HG03159 (cell line): Measurements from ENCODE around the gene COL4A3.
A peak's percentile ranks its signal among the peaks of the same experiment; 100 is the strongest.
"Not testable (repeated sequence)": the region's sequence is repeated elsewhere in the genome, so short reads cannot be mapped to it uniquely, and the experiment has no call there.

Source experiments
- ATAC-seq: cut with Tn5 transposase; IDR thresholded peaks from one replicate; pipeline ENCODE4 v1.9.1; 2021; ENCODE audit warnings: mild to moderate bottlenecking, moderate library complexity; ENCODE audit not compliant: unreplicated experiment

Gene COL4A3

DNA sequence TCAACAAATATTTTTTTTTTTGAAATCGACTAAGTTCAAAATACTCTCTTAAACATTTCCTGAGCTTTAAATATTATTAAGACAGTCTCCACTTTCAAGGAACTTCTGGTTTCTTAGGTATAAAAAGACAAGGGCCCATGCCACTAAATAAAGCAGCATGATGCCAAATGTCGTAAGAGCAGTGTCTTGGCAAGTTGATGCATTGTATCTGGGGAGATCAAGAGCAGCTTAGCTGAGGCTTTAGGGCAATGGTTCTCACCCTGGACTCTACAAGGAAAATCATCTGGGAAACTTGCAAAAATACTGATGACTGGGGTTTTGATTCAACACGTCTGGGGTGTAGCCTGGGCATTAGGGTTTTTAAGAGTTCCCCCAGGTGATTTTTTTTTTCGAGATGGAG is 41.3 kb downstream of the COL4A3 start:
- no peak for ATAC-seq

DNA sequence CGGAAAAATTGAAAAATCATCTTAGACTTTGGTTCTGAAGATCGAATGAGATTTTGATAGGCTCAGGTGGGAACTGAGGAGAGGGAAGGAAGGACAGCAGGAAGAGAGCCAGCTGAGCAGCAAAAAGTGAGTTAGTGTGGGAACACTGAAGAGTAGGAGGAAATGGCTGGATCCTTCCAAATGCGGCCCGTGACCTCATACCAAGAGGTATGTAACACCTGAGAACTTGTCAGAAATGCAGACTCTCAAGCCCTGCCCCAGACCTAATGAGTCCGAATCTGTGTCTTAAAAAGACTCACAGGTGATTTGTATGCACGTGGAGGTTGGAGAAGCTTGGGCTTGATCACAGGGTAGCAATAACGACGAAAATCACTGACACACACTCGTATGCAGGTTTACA is 42.0 kb downstream of the COL4A3 start:
- no peak for ATAC-seq

DNA sequence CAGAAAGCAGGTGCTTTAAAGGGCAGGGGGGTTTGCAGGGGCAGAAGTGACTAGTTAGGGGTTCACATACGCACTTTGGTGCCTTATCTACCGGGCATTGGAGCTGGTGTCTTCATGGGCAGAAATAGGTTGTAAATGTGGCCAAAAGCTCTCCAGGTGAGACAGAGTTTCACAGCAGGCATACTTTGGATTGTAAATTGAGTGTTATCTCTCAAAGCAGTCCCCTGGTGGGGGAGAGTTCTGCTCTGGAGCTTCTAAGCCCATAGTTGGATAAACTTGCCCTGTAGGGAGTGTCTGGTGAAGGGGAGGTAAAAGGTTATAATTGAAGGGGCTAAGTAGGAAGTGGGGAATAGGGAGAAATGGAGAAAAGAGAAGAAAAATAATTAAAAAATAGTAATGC is 43.1 kb downstream of the COL4A3 start:
- ATAC-seq, result no peak

DNA sequence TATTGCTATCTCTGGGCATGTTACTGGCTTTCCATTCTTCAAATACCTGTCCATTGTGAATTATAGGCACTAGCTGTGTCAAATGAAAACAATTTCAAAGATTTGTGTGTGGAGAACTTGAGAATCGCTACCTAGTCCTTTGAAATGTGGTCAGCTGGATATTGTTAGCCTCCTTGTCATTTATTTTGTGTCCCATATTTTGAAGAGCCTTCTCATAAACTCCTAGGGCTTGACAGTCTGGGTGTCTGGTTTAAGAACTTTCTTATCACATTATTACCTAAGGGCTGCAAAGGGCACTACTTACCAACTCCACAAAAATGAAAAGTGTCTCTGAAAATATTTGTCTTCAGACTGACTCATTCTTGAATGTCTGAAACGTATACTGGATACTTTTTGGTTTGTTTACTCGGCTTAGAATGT is 50.2 kb downstream of the COL4A3 start:
- no peak for ATAC-seq

DNA sequence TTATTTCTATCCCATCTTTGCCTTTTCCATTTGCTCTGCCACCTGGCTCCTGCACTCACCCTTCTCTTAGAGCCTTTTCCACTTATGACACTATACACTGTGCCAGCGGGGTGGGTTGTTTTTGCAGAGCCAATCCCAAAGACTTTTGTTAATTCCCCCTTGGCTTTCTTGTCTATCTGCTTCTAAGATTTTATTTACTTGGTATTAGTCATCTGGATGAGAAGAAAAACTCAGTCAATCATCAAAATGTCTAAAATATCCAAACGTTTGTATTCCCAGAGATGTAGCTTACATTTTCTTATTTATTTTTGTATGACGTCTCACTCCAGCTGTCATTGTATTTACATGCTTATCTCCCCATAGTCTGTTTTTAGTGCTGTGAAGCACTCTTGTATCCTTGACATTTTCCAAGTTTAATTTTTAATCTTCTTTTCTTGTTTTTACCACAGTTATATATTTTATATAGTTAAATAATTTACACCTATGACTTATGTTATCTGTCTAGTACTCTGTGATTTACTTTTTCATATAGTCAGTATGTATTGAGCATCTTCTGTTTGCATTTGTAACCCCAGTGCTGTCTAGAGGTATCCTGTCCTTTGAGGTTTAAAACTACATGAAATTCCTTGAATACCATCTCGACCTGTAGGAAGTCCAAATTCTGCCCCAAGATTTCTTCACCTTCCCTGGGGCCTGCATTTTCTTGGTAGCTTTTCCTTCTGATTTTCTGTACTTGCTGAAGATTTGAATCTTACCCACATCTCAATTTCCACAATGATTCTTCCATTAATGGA is 55.1 kb downstream of the COL4A3 start:
- no peak for ATAC-seq

DNA sequence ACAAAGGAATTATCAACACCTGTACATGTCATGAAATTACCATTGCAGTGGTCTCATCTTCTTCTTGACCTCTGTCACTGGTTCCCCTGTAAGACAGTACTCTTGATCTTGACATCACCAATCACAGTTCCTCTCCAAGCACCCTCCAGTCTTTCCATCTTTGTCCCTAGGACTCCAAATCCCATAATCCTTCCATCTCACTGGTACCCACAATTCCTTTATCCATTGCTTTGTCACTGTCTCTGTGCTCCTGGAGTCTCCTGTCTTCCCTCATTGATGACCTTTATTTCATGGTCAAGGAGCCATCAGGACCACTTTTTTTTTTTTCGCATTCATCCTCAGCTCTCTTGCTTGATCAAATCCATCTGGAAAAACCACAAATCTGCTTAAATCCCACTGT is 56.7 kb downstream of the COL4A3 start:
- ATAC-seq, result no peak

DNA sequence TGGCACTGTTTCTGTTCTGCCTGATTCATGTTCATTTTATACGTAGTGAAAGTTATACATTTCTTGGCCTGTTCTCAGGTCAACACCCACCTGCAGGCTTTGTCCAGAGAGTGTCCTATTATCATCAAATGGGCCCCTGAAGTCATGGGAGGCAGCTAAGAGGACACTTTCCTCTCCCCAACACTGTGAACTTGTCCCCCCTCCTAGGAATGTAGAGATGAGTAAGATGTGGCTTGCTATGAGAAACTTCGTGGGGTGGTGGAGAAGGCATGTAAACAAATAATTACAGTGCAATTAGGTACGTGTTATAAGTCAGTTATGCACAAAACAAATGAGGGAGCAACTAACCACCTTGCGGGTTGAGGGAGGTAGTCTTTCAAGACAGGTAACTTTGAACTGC is 57.9 kb downstream of the COL4A3 start:
- no peak for ATAC-seq

DNA sequence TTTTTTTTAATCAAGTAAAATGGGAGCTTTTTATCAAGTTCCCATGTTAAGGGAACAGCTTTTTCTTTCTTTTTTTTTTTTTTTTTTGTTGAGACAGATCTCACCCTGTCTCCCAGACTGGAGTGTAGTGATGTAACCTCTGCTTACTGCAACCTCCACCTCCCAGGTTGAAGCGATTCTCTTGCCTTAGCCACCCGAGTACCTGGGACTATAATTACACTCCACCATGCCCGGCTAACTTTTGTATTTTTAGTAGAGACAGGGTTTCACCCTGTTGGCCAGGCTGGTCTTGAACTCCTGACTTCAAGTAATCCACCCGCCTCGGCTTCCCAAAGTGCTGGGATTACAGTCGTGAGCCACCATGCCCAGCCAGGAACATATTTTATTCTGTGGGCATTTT is 61.2 kb downstream of the COL4A3 start:
- ATAC-seq, result not testable (repeated sequence)

DNA sequence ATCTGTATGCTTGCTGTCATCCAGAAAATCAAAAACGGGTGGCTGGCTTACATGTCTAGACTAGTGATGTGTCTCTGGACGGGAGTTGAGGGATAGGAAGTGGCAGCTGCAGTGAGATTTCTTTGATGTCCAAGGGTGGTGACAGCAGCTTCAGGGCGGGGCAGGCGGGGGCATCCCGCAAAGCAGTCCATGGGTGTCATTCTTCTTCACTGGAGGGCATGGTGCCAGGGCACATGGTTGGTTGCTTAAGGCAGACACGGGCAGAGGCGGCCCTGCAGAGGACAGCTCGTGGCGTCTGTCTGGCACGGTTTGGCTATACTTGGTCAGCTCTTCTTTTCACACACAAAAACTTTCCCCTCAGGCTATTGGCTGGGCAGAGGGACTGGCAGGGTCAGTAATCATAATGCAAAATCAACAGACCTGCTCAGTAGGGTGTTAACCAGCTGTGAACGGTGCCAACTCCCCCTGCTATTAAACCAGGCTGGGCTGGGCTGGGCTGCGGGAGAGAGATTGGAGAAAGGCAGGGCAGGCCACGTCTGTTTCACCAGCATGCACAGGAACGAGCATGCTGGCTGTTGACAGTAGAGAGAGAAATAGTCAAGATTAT is 63.7 kb downstream of the COL4A3 start:
- no peak for ATAC-seq

DNA sequence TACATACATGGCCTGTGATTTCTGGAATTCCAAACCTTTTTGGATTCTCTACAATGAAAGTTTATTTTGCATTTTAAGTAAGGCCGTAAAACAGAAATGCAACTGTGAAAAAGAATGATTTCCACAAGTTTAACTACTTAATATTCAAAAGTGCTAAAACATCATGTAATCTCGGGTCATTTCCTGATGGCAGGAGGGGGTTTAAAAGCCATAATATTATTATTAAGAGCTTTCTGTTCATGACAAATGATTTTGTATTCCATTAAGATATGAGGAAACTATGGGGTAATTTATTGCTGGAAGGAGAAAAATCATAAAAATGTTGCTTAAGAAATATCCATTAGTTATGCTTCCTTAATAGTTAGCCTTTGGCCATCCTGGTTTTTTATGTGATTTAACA is 65.7 kb downstream of the COL4A3 start:
- ATAC-seq, result no peak

DNA sequence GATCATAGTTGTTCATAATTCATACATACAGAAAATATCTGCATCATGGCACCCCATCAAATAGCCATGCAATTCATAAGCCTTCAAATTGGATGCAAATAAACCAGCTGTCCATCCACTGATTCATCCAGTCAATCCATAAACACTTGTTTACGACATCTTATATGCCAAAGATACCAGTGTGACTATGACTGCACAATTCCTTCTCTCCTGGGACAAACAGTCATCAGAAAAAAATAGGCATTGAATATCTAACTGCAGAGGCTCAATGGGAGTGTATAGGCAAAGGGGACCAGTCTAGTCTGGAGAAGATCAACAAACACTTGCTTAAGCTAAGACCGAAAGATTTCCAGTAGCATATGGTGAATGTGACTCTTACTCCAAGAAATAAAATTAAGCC is 70.0 kb downstream of the COL4A3 start:
- no peak for ATAC-seq

DNA sequence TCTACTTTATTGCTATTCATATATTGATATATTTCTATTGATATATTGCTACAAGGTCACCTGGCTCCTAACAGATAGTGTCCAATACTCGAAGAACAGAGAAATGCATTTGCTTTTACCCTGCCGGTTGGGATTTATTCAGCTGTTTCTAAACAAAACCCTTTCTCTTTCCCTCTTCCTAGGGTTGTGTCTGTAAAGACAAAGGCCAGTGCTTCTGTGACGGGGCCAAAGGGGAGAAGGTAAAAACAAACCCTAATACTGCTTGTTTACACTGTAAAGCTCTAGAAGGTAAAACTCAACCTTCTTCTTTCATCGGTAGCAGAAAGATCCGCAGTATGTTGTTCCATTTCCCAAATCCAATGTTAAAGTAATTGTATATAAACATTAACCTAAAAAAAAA is 73.4 kb downstream of the COL4A3 start:
- no peak for ATAC-seq

DNA sequence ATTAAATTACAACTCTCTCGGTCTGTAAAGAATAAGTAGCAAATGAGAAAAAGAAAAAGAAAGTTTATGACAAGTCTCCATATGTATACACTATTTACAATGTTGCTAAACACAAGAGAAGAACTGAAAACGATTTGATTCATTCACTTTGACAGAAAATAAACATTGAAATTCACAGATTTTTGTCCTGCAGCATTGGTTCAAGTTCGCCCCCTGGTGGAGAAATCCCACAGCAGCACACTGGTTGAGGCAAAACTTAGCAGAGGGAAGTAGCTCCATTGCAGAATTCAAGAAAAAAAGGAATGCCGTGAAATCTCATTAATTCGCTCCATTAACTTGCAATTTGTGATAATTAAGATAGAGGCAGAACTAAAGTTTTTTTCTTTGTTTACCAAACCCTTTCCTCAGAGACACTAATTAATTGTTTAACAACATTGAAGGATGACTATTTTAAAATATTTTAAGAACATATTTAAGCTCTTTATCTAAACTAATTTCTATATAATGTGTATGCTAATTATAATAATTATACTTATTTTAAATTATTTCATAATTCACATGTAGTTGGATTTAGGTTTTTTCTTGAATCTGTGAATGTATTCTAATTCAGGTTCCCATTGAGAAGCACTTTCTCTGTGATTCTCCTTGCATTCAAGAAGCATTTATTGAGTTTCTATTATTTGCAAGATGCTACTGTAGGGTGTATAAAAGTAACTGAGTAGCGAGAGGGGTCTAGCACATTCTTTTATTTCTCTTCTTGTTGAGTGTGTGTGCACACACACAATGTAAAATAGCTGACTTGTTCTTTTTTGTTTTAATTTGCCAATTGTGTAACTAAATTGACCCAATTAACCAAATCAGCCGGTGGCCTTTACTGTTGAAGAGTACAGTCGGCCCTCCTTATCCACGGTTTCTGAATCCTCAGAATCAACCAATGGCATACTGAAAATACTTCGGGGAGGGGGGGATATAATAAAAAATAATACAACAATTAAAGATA is 74.1 kb downstream of the COL4A3 start:
- ATAC-seq, result peak; percentile 65

DNA sequence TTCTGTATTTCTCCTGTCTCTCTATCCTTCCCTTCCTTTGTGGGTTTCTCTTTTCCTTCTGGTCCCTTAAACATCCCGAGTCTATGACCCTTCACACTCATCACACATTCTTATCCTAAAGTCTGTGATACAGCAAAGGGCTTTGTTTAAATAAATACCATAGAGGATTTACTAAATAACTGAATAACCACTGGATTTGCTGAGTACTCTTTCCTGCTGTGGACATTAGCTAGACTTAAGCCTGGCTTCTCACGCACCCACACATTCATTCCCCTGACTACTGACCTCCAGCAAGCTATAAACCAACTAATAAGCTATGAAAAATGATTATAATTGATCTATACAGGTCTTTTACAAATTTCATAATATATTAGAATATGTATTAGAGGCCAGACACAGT is 76.6 kb downstream of the COL4A3 start:
- no peak for ATAC-seq

DNA sequence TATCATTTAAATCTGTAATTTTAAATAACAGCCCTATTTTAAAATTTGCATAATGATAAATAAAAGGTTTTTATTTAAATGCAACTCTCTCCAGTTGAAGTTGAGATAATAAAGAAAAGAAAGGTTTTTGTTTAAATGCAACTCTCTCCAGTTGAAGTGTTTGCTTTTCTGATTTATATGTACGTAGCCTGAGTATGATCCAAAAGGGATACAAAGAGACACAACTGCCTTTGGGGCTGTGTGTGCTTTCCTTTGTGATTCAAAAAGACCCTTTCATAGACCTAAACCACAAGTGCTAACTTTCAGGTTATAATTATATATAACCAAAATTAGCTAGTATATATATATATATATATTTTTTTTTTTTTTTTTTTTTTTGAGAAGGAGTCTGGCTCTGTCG is 84.5 kb downstream of the COL4A3 start:
- no peak for ATAC-seq

DNA sequence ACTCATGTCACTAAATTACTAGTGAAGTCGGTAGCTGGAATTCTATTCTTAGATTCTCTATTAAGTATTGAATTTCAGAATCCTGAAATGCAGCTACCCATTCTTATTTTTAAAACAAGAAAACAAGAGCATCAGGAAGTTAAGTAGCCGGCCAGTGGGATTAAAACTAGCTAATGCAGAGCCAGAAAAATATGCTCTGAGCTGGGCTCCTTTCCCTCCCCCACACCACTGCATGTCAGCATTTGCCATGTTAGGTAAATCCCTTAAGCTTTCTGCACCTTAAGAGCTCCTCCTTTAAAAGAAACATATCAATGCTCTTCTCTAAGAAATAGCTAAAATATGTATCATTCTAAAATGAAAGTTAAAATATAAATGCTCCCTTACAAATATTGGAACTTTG is 88.4 kb downstream of the COL4A3 start:
- no peak for ATAC-seq

DNA sequence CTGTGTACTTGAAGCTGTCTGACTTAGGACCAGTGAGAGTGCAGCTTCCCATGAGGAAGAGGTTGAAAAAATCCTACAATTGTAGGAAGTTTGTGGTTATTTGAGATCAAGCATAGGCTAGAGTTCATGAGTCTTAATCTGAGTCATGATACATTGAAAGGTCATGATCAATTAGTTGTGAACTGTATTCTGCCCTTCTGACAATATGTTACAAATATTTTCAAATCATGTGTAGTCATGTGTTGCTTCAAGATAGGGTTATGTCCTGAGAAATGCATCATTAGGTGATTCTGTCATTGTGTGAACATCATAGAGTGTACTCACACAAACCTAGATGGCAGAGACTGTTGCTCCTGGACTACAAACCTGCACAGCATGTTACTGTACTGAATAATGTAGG is 92.2 kb downstream of the COL4A3 start:
- ATAC-seq, result no peak

DNA sequence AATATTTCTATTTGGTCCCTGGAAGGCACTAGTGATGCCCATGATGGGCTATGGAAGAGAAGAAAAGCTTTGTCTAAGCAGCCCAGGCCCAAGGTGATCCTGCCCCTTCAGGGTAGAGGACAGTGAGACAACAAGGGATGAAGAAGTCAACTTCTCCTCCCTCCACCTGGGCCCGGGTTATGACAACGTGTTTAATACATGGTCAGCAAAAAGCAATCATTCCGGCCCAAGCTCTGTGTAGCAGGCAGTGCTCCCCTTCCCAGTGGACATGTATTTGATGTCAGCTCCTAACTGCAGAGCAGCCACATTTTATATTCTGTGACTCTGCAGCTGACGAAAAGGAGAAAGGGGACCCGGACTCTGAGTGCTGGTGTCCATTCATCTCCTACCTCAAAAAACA is 93.4 kb downstream of the COL4A3 start:
- ATAC-seq, result no peak

DNA sequence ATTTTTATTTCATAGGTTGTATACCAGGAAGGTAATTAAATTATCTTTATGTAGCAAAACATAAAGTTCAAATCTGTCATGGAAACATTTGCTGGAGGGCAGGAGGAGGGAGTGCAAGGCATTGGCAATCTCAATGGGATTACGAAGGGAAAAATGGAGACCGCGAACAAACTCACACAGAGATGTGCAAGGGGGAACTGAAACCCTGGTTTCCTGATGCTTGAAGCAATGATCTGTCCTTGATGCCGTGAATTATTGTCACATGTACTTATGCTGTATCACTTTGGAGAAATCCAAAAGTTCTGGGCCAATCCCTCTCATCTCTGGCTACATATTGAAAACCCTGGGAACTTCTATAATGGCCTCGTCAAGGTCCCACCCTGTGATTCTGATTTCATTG is 95.6 kb downstream of the COL4A3 start:
- ATAC-seq, result no peak

DNA sequence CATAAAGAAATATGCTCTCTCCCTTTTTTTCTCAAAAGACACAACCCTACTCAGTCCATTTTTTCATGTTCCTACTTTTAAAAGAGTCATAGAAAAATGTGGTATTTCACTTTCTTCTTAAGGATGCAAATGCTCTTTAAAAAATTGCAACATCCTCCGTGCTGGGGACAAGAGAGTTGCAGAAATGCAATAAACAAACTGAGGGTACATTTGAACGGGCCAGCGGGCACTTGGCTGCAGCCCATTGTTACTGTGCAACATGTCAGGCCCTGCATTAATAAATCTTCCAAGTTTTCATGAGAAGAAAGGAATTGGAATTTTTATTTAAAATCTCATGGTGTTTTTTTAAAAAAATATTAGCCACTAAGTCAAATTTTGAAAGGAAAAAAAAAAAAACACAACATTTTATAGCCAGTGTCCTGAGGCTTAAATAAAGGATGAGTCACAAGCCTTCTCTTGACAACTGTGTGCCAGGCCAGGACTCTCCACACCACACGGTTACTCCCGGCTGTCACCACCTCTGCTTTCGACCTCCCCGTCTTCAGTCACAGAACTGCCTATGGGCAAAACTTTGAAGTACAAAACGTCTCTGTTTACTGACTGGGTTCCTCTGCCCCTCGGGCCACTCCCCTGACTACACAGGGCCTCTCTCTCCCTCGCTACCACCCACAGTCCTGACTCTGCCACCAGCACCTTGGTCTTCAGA is 103.1 kb downstream of the COL4A3 start:
- ATAC-seq, result no peak

DNA sequence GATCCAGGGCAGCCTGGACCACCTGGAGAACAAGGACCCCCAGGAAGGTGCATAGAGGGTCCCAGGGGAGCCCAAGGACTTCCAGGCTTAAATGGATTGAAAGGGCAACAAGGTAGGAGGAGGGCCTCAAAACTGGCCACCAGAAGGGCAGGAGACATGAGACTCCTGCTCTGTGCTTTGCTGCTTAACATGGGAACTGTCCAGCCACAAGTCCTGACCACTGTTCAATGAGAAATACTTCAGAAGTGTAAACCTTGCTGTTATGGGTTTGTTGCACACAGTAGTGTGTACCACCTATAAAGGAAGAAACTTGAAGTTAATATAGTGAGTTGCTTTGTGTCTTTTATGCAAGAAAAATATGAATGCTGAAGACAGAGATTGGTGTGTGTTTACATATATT is 116.5 kb downstream of the COL4A3 start:
- no peak for ATAC-seq
